ENCODE measurements around the gene RNF13. TPM values are rescaled to one million over a fixed set of nuclear protein-coding genes. Genes with fewer than 3 reads are reported as not detected.

The RNF13 gene
- total and polyA plus RNA-seq, 8 donors: 18.1 to 51.9 (median 35.3) TPM

- ATAC-seq: no peak
- TF ChIP-seq, protein P1, sequence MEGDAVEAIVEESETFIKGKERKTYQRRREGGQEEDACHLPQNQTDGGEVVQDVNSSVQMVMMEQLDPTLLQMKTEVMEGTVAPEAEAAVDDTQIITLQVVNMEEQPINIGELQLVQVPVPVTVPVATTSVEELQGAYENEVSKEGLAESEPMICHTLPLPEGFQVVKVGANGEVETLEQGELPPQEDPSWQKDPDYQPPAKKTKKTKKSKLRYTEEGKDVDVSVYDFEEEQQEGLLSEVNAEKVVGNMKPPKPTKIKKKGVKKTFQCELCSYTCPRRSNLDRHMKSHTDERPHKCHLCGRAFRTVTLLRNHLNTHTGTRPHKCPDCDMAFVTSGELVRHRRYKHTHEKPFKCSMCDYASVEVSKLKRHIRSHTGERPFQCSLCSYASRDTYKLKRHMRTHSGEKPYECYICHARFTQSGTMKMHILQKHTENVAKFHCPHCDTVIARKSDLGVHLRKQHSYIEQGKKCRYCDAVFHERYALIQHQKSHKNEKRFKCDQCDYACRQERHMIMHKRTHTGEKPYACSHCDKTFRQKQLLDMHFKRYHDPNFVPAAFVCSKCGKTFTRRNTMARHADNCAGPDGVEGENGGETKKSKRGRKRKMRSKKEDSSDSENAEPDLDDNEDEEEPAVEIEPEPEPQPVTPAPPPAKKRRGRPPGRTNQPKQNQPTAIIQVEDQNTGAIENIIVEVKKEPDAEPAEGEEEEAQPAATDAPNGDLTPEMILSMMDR (IDR thresholded peaks at IDR 0.05): no peak
- H3K4me1 ChIP-seq: no peaks in the 10 kb centered on the region
- 47 to 48% methylated on average over 2 of the region's 2 CpGs for WGBS, 2 donors
- no peaks in the 10 kb centered on the region for H3K27me3 ChIP-seq
- DNase-seq: no peak
- H3K4me3 ChIP-seq: no peak overlapping the region
- no peak for FAIRE-seq
- no peaks in the 10 kb centered on the region for H3K9me3 ChIP-seq
- intact Hi-C loops (cut with DNase I): no loop called here
- no peak overlapping the region for H3K27ac ChIP-seq
- H3K36me3 ChIP-seq: peaks cover 0 to 5% (median 0%) of the 10 kb centered on the region in 3 donors
Measured at GRCh38 chr3:149858911-149859310, 45.9 kb downstream of the RNF13 start.

DNA sequence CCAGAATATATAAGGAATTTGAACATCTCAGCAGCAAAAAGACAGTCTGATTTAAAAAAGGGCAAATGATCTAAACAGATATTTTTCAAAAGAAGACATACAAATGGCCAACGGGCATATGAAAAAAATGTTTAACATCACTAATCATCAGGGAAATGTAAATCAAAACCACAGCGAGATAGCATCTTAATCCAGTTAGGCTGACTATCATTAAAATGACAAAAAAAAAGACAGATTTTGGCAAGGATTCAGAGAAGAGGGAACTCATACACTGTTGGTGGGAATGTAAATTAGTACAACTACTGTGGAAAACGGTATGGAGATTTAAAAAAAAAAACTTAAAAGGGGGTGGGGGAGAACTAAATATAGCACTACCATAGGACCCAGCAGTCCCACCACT is 47.9 kb downstream of the RNF13 start:
- WGBS, 2 donors: 79 to 81% methylated on average over 3 of the region's 3 CpGs

GRCh38 chr3:149867563-149867962 is 54.5 kb downstream of the RNF13 start:
- 93 to 94% methylated on average over 1 of the region's 1 CpG for WGBS, 2 donors
- H3K36me3 ChIP-seq: no peaks in the 10 kb centered on the region

More for the DNA sequence above, 47.9 kb downstream of the RNF13 start:
- H3K9me3 ChIP-seq: no peaks in the 10 kb centered on the region
- no peaks in the 10 kb centered on the region for H3K36me3 ChIP-seq
- DNase-seq (no peak), FAIRE-seq (no peak), ATAC-seq (no peak)
- no peak overlapping the region for H3K27ac ChIP-seq
- intact Hi-C loops (cut with DNase I): no loop called here
- no peaks in the 10 kb centered on the region for H3K27me3 ChIP-seq
- no peaks in the 10 kb centered on the region for H3K4me1 ChIP-seq
- H3K4me3 ChIP-seq: no peak overlapping the region
- TF ChIP-seq, protein P1 (IDR thresholded peaks at IDR 0.05): no peak

GRCh38 chr3:149871855-149872254 is 58.8 kb downstream of the RNF13 start:
- TF ChIP-seq, protein P1 (IDR thresholded peaks at IDR 0.05): no peak
- no peaks in the 10 kb centered on the region for H3K4me1 ChIP-seq
- no peaks in the 10 kb centered on the region for H3K27me3 ChIP-seq
- intact Hi-C loops (cut with DNase I): no loop called here
- H3K27ac ChIP-seq: no peak overlapping the region
- ATAC-seq: no peak
- FAIRE-seq: no peak
- 95% methylated on average over 3 of the region's 3 CpGs for WGBS, 2 donors
- H3K36me3 ChIP-seq: no peaks in the 10 kb centered on the region
- no peak for DNase-seq
- no peak overlapping the region for H3K4me3 ChIP-seq
- H3K9me3 ChIP-seq: no peaks in the 10 kb centered on the region

More at GRCh38 chr3:149867563-149867962, 54.5 kb downstream of the RNF13 start:
- no peak overlapping the region for H3K4me3 ChIP-seq
- H3K27me3 ChIP-seq: no peaks in the 10 kb centered on the region
- no peak for ATAC-seq
- no peak for DNase-seq
- H3K4me1 ChIP-seq: no peaks in the 10 kb centered on the region
- no peaks in the 10 kb centered on the region for H3K9me3 ChIP-seq
- no peak for FAIRE-seq
- intact Hi-C loops (cut with DNase I): no loop called here
- no peak overlapping the region for H3K27ac ChIP-seq
- TF ChIP-seq, protein P1 (IDR thresholded peaks at IDR 0.05): no peak

DNA sequence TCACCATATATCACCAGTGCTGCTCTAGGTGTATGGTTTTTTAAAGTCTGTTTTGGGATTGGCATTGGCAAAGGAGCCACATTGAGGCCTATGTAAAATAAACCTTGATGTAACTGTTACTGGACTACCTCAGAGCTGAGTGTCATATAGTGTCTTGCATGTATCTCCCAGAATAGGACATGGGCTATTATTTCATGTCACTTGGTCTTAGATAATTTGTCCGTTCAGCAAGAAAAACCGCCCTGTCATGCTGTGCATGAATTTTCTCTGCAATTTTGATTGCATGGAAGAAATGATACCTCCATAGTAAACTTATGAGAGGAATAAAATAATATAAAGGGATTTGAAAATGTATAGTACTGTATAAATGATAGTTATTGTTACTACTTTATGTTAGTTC is 59.6 kb downstream of the RNF13 start:
- TF ChIP-seq, protein P1 (IDR thresholded peaks at IDR 0.05): no peak
- Histone ChIP-seq H3K4me3 (no peak overlapping the region), H3K27me3 (no peaks in the 10 kb centered on the region), H3K4me1 (no peaks in the 10 kb centered on the region), H3K27ac (no peak overlapping the region), H3K36me3 (no peaks in the 10 kb centered on the region), H3K9me3 (no peaks in the 10 kb centered on the region)
- ATAC-seq: no peak
- intact Hi-C loops (cut with DNase I): no loop called here
- WGBS, 2 donors: 95 to 99% methylated on average over 2 of the region's 2 CpGs
- no peak for DNase-seq
- FAIRE-seq: no peak

Measured in pancreas (tissue), 10 donors.